Liver (tissue), 2 donors: ENCODE measurements around the gene LRRC28.

Source experiments
- TAF1 ChIP-seq: conservative IDR thresholded peaks from 2 replicates; pipeline ENCODE4 v1.6.1; 2016; ENCODE audit warnings: antibody characterized with exemption, mild to moderate bottlenecking
- YY1 ChIP-seq: IDR thresholded peaks from 2 replicates; pipeline ENCODE4 v1.6.1; 2016; ENCODE audit warnings: antibody characterized with exemption, mild to moderate bottlenecking
- donor health status: healthy.

- TF ChIP-seq TAF1 (no peak), YY1 (no peak)
These were observed 45.1 kb downstream of the LRRC28 start for GRCh38 chr15:99296386-99296785.
